HepG2 (cell line): ENCODE measurements around the gene PRR22. TPM values are rescaled to one million over a fixed set of nuclear protein-coding genes. Genes with fewer than 3 reads are reported as not detected.

Experiments used
- ATAC-seq: fragments of 200-7000 bp; cut with Tn5 transposase; 3 replicates; pipeline ENCODE4 v1.9.1; 2020; ENCODE audit warnings: mild to moderate bottlenecking, moderate library complexity
- BruUV-seq: library from RNA; stranded (reverse); fragments of 400-500 nt; replicated peaks from 2 replicates; lab custom pipeline; 2021; lab: Mats Ljungman, UMichigan
- CTCF ChIA-PET: fragments of 300-600 bp; formaldehyde crosslinking; extraction: SDS; loops from one replicate; lab custom pipeline; 2021; ENCODE audit warnings: low total read pairs, inconsistent platforms, low intra/inter-chr PET ratio; lab: Yijun Ruan, JAX
- POLR2A ChIA-PET: fragments of 350-600 bp; sonication (Branson Sonifier 250); formaldehyde crosslinking; loops from one replicate; lab custom pipeline; 2020; ENCODE audit warnings: antibody characterized with exemption, inconsistent platforms; lab: Yijun Ruan, JAX
- DNase-seq: peaks from one replicate; pipeline ENCODE4 v3.0.0-alpha.2; 2015; ENCODE audit warnings: low spot score
- FAIRE-seq: peaks from 3 replicates; lab custom pipeline; 2011; peaks lifted over from hg19 to GRCh38; lab: Jason Lieb, UNC
- H2AFZ ChIP-seq: one replicate; pipeline ENCODE4 v1.6.1; 2011; ENCODE audit warnings: low read length, inconsistent platforms
- H3K27ac ChIP-seq: fragments of 300-600 bp; 3 replicates; pipeline ENCODE4 v1.8.0; 2011; ENCODE audit warnings: mixed run types, mild to moderate bottlenecking, mixed read lengths, low read length, inconsistent platforms; ENCODE audit not compliant: insufficient read depth; ENCODE audit errors: extremely low read length
- H3K27me3 ChIP-seq, 2 experiments: fragments of 200-600 bp in 1 of 2; 2 replicates in 1 of 2; 3 replicates in 1 of 2; pipeline versions ENCODE4 v1.6.0 to v1.8.0; 2011; ENCODE audit warnings: low read length in 2 of 2, mild to moderate bottlenecking in 2 of 2, moderate library complexity in 2 of 2, inconsistent platforms in 1 of 2; ENCODE audit not compliant: insufficient read depth in 2 of 2, control insufficient read depth in 1 of 2
- H3K36me3 ChIP-seq, 2 experiments: fragments of 200-600 bp in 1 of 2; replicated peaks in 1 of 2; 2 replicates in 1 of 2; 3 replicates in 1 of 2; pipeline versions ENCODE4 v1.5.1 to v1.8.0; 2011; ENCODE audit warnings: low read length in 2 of 2, inconsistent platforms in 1 of 2; ENCODE audit not compliant: insufficient read depth in 2 of 2, control insufficient read depth in 1 of 2
- H3K4me1 ChIP-seq: 2 replicates; pipeline ENCODE4 v1.5.1; 2012; ENCODE audit warnings: low read length, inconsistent platforms; ENCODE audit not compliant: insufficient read depth
- H3K4me2 ChIP-seq: 2 replicates; pipeline ENCODE4 v1.6.0; 2011; ENCODE audit warnings: low read depth, low read length, inconsistent platforms
- H3K4me3 ChIP-seq, 3 experiments: fragments of 200-600 bp in 1 of 3; sonication (generic), shearing (Covaris generic) in 1 of 3; replicated peaks in 1 of 3; 2 replicates each; pipeline ENCODE4 v1.5.1; 2011 to 2016; ENCODE audit warnings: low read length in 3 of 3, inconsistent platforms in 2 of 3, low read depth in 2 of 3, mild to moderate bottlenecking in 2 of 3, control low read depth in 1 of 3, mixed read lengths in 1 of 3; ENCODE audit not compliant: insufficient read depth in 1 of 3
- H3K79me2 ChIP-seq: one replicate; pipeline ENCODE4 v1.6.1; 2011; ENCODE audit warnings: low read length, inconsistent platforms; ENCODE audit not compliant: insufficient read depth
- H3K9ac ChIP-seq: 2 replicates; pipeline ENCODE4 v1.6.0; 2011; ENCODE audit warnings: mild to moderate bottlenecking, low read depth, low read length, inconsistent platforms; ENCODE audit not compliant: insufficient read depth
- H3K9me3 ChIP-seq: 2 replicates; pipeline ENCODE4 v1.5.1; 2012; ENCODE audit warnings: mild to moderate bottlenecking, low read length
- H4K20me1 ChIP-seq: 2 replicates; pipeline ENCODE4 v1.6.0; 2011; ENCODE audit warnings: inconsistent platforms, mild to moderate bottlenecking, low read length, moderate library complexity; ENCODE audit not compliant: insufficient read depth
- HMGXB4 ChIP-seq, 2 experiments: sonication (generic) in 1 of 2; formaldehyde crosslinking in 1 of 2; IDR thresholded peaks; 2 replicates each; pipeline versions ENCODE4 v1.4.0 to v1.6.1; 2018 to 2020; ENCODE audit warnings: missing genetic modification reagents in 2 of 2, borderline replicate concordance in 1 of 2, low read depth in 1 of 2, mild to moderate bottlenecking in 1 of 2, missing biosample characterization in 1 of 2
- KAT8 ChIP-seq: IDR thresholded peaks from 2 replicates; pipeline ENCODE4 v1.6.1; 2016; ENCODE audit warnings: missing genetic modification reagents, missing compliant biosample characterization
- POLR2A ChIP-seq, 2 experiments: IDR thresholded peaks; 2 replicates each; pipeline ENCODE4 v1.6.1; 2011; ENCODE audit warnings: low read depth in 2 of 2, low read length in 2 of 2, mild to moderate bottlenecking in 1 of 2, moderate library complexity in 1 of 2; ENCODE audit not compliant: insufficient read depth in 1 of 2
- RBFOX2 ChIP-seq: fragments of 200-400 bp; formaldehyde crosslinking; IDR thresholded peaks from 2 replicates; pipeline ENCODE4 v1.6.1; 2017; ENCODE audit warnings: low read depth, mild to moderate bottlenecking, low read length
- TFAP4 ChIP-seq: sonication (generic); IDR thresholded peaks from 2 replicates; pipeline ENCODE4 v1.6.1; 2016; ENCODE audit warnings: low read depth, borderline replicate concordance
- ZBTB20 ChIP-seq: sonication (generic); formaldehyde crosslinking; IDR thresholded peaks from 2 replicates; pipeline ENCODE4 v1.8.1; 2023; ENCODE audit warnings: missing genetic modification reagents, low read depth, mild to moderate bottlenecking, borderline replicate concordance
- ZBTB21 ChIP-seq: sonication (generic); formaldehyde crosslinking; IDR thresholded peaks from 2 replicates; pipeline ENCODE4 v1.4.0; 2020; ENCODE audit warnings: missing genetic modification reagents
- ZFP1 ChIP-seq: IDR thresholded peaks from 2 replicates; pipeline ENCODE4 v1.6.1; 2016
- ZNF354B ChIP-seq: sonication (generic); formaldehyde crosslinking; IDR thresholded peaks from 2 replicates; pipeline ENCODE4 v1.8.0; 2022; ENCODE audit warnings: mild to moderate bottlenecking, missing genetic modification reagents
- ZNF747 ChIP-seq: sonication (generic); formaldehyde crosslinking; IDR thresholded peaks from 2 replicates; pipeline ENCODE4 v1.8.1; 2023; ENCODE audit warnings: missing genetic modification reagents, mild to moderate bottlenecking, borderline replicate concordance
- ZNF777 ChIP-seq: sonication (generic); formaldehyde crosslinking; IDR thresholded peaks from 2 replicates; pipeline ENCODE4 v1.4.0; 2020; ENCODE audit warnings: missing genetic modification reagents
- ZSCAN20 ChIP-seq: sonication (generic); formaldehyde crosslinking; IDR thresholded peaks from 2 replicates; pipeline ENCODE4 v1.4.0; 2020; ENCODE audit warnings: missing genetic modification reagents, mild to moderate bottlenecking, borderline replicate concordance
- WGBS: methylation state at CpG from one replicate; pipeline ENCODE4 v1.1.6; 2017; ENCODE audit warnings: low lambda C conversion rate; 5-methylcytosine and 5-hydroxymethylcytosine counted together
- in situ Hi-C: cut with HindIII; loops from 2 replicates; pipeline ENCODE4 v1.10.0; 2017; ENCODE audit warnings: low pct_unique_long_range_greater_than_20kb; ENCODE audit not compliant: extremely low pct_ligation_motif_present
- intact Hi-C: fragments of 100-400 bp; cut with micrococcal nuclease; formaldehyde crosslinking; loops from one replicate; pipeline ENCODE4 v1.10.0; 2022; ENCODE audit not compliant: unreplicated experiment
- polyA plus RNA-seq, 8 experiments: library from polyadenylated mRNA; depleted of rRNA in 3 of 8; stranded (reverse) in 7 of 8; unstranded in 1 of 8; fragments of >200 nt; fragmentation: Illumina TruSeq in 4 of 8; extraction: Trizol in 4 of 8; gene quantifications; 2 replicates each; pipeline versions ENCODE4 v1.2.1 to v1.2.3, GENCODE V29; 2011 to 2016; ENCODE audit warnings: low read depth in 4 of 8, missing spikeins in 1 of 8, mixed read lengths in 1 of 8; ENCODE audit not compliant: insufficient read depth in 1 of 8
- total RNA-seq, 5 experiments: library from RNA; depleted of rRNA; stranded (reverse); fragments of >200 nt; fragmentation: Illumina TruSeq; extraction: Trizol; gene quantifications; 2 replicates each; pipeline ENCODE4 v1.2.3, GENCODE V29; 2016; ENCODE audit warnings: low read depth in 1 of 5
- TF ChIP-seq, protein P1 (sequence below): sonication (generic); formaldehyde crosslinking; IDR thresholded peaks from 2 replicates; pipeline ENCODE4 v1.8.1; 2023; ENCODE audit warnings: mild to moderate bottlenecking, missing genetic modification reagents, borderline replicate concordance

Gene PRR22
- total and polyA plus RNA-seq, 2 of the 13 experiments (the other 11 are each of a cell fraction or from before 2014, with no cell fraction given): 0.84 to 2.3 TPM

- peak; percentile 80 to 86; a peak in 2 of 4 replicates for TF ChIP-seq HMGXB4 (CRISPR knock-in tag; IDR thresholded peaks at IDR 0.05; ENCODE audit: borderline replicate concordance in 1 of 2, low read depth in 1 of 2)
- peak; percentile 81 for TF ChIP-seq ZNF747 (CRISPR knock-in tag)
- TF ChIP-seq KAT8 (CRISPR knock-in tag): peak; percentile 39; the same call in 1 of the 2 replicates
Measured at GRCh38 chr19:5805462-5806132, 21.1 kb upstream of the PRR22 start (continued).

- Histone ChIP-seq H3K79me2 (no peaks in the 10 kb centered on the region), H3K27me3 (no peaks in the 10 kb centered on the region), H3K4me2 (peak within 1 kb of the TSS; percentile 83), H3K4me3 (peak within 1 kb of the TSS; percentile 56 to 75 (median 63)), H4K20me1 (no peaks in the 10 kb centered on the region), H3K36me3 (no peaks in the 10 kb centered on the region), H3K27ac (no peak within 1 kb of the TSS), H3K9ac (peak within 1 kb of the TSS; percentile 47), H2AFZ (no peak within 1 kb of the TSS), H3K9me3 (no peaks in the 10 kb centered on the region), H3K4me1 (peaks cover 63% of the 10 kb centered on the region)
- ChIA-PET CTCF (interaction anchor here (1.2 to 4.6 kb wide), 6 partner anchors 10 to 243 kb away, joined by 3 to 71 read pairs (median 13); no protein-coding TSS in a partner anchor), POLR2A (interaction anchor here (0.6 to 2.3 kb wide), 12 partner anchors 18 to 218 kb away, joined by 3 to 46 read pairs (median 5); partner anchors contain the start of genes CAPS, FUT5, NDUFA11 and VMAC)
- TF ChIP-seq, protein P1, sequence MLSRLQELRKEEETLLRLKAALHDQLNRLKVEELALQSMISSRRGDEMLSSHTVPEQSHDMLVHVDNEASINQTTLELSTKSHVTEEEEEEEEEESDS: no peak
- TF ChIP-seq ZNF777 (CRISPR knock-in tag) (peak; percentile 7; the same call in 1 of the 2 replicates), ZBTB21 (CRISPR knock-in tag) (no peak), ZSCAN20 (CRISPR knock-in tag) (0 out of 2 replicates have a peak, but pooled peaks have one; percentile 17), ZFP1 (no peak), ZBTB20 (CRISPR knock-in tag) (0 out of 2 replicates have a peak, but pooled peaks have one; percentile 3), POLR2A (IDR thresholded peaks at IDR 0.05; ENCODE audit: insufficient read depth in 1 of 2, low read depth in 2 of 2, low read length in 2 of 2) (0 out of 4 replicates have a peak, but pooled peaks of 1 of the 2 experiments have one; percentile 43), RBFOX2 (0 out of 2 replicates have a peak, but pooled peaks have one; percentile 5), ZNF354B (CRISPR knock-in tag) (no peak), TFAP4 (no peak)
- intact Hi-C loops: loop anchor here (1.0 to 10.0 kb wide), 3 partner anchors 22 to 220 kb away; no protein-coding TSS in a partner anchor
- in situ Hi-C loops: loop anchor here (5.0 kb wide), 3 partner anchors 88 to 218 kb away; partner anchors contain the start of gene RANBP3
- FAIRE-seq: no peak
- no TSS peak for BruUV-seq
- peak; percentile 19 for ATAC-seq
- 6% methylated on average over 14 of the region's 107 CpGs for WGBS
- DNase-seq: no peak
Measured at GRCh38 chr19:5804516-5805461, 20.2 kb upstream of the PRR22 start, which contains the start of gene NRTN. Gene NRTN (plus strand): TSS chr19:5805067. CDS start chr19:5824166, 19,099 bp downstream.
